ENCODE data around the gene FEV.
A peak's percentile ranks its signal among the peaks of the same experiment; 100 is the strongest.

FEV gene

DNA sequence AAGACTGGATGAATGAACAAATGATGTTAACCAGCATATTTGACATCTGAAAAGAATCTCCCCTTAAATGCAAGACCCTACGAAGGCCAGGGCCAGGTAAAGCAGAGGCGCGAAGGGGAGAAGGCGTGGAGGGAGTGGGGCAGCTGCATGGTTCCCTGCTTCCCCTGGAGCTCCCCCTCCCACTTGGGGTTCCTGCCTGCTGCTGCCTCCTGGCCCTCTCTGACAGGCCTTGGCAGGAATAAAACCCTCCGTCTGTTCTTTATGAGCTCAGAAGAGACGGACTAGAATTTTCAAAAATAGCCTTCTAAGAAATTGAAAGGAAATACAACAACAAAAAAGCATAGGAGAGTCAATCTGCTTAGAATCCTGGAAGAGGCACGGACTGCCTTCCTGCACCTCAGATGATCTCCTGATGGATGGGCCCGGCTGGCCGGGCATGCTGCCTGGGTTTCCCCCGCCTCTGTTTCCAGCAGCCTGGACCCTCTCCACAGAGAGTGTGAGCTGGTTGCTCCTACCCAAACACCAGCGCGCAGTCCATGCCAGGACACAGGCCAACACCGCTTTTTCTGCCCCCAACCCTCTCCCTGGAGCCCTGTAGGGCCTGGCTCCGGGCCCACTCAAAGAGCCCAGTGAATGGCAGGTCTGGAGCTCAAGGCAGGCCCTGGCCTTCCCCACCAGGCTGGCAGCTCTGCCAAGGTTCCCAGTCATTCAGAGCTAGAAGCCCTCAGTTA, 32.4 kb upstream of the FEV start:
- DNase-seq (ENCODE audit: low spot score): no peak

GRCh38 chr2:219016721-219017120, 31.7 kb upstream of the FEV start:
- DNase-seq (ENCODE audit: low spot score): no peak

GRCh38 chr2:219010873-219011272, 25.9 kb upstream of the FEV start:
- DNase-seq (ENCODE audit: low spot score): no peak

- DNase-seq (ENCODE audit: low spot score): no peak
Measured at GRCh38 chr2:219010162-219010756, 25.3 kb upstream of the FEV start.

DNA sequence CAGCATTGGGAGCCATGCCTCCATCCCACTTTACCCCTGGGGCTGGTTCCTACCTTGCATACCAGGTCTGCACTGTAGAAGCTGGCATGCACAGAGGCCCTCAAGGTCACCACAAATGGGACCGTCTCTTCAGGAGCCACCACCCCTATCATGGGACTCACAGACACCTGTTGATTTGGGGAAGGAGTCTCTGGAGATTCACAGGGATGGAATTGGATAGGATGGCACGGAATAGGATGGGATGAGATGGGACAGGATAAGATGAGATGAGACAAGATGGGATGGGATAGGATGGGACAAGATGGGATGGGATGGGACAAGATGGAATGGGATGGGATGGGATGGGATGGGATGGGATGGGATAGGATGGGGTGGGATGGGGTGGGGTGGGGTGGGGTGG, 24.3 kb upstream of the FEV start:
- DNase-seq (ENCODE audit: low spot score): no peak

DNA sequence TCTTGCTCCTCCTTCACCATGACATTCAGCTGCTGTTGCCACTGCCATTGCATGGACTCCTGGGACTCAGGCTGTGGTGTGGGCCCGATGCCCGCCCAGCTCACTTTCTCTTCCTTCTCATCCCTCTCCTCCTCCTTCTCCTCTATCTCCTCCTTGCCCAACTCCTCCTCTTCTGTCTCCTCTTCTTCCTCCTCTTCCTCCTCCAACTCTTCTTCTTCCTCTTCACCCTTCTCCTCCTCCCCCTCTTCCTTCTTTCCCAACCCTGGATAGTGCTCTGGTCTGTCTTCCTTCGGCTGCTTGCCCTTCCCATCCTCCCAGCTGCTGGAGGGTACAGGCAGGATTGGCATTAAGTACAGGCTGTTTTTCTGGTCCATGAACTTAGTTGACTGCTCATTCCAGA, 19.0 kb upstream of the FEV start:
- no peak for DNase-seq (ENCODE audit: low spot score)

DNA sequence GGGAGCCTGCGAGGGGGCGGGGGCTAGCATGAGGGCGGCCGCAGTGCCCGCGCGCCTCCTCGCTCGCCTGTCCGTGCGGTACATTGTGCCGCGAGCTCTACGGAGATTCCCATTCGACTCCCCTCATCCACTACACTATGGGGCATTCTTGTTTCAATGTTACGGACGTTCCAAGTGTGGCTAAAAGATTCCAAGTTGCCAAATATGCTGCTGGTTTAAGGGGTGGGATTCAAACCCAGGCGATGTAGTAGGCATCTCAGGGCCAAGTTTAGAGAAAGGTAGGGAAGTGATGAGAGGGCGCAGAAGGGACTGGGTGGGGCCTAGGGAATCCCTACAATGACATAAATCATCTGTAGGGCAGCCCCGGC, 18.3 kb upstream of the FEV start:
- DNase-seq (ENCODE audit: low spot score): no peak

- peak; percentile 66 for DNase-seq (ENCODE audit: low spot score)
Measured at GRCh38 chr2:219002395-219003266, 17.6 kb upstream of the FEV start.

DNA sequence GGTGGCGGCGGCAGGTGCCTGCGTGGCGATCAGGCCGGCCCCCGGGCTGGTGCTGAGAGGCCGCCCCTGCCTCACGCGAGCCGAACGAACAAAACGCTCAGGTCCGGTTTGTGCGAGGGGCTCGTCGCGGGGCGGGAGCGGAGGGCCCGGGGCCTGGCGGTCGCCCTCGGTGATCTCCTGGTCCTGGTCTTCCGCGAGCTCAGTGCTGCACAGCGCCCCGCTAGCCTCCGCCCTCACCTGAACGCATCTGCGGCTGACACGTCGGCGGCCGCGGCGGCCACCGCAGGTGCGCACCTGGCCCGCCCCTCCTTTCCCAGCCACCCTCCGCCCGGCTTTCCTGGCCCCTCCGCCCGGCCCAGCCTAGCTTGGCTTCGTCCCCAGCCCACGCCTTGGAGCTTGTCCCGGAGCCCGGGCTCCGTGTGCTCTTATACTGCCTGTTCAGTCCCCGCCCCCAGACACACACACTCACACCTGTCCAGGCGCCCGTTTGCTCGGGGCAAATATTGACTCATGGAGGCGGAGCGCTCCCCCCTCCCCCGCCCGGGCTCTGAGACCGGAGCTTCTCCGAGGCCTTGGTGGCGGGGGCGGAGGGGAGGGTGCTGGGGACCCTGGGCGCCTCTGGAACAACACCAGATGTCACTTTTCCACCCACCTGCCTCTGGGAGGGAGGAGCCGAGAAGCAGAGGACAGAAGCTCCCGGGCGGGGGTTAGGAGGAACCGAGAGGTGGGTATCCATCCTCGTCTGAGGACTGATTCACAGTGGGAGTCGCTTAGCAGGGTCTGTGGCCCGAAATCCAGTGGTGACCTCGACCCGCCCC, 16.8 kb upstream of the FEV start:
- no peak for DNase-seq (ENCODE audit: low spot score)

GRCh38 chr2:219001100-219001576, 16.2 kb upstream of the FEV start:
- DNase-seq (ENCODE audit: low spot score): no peak

- DNase-seq (ENCODE audit: low spot score): no peak
Measured at GRCh38 chr2:219000569-219000960, 15.6 kb upstream of the FEV start.

DNA sequence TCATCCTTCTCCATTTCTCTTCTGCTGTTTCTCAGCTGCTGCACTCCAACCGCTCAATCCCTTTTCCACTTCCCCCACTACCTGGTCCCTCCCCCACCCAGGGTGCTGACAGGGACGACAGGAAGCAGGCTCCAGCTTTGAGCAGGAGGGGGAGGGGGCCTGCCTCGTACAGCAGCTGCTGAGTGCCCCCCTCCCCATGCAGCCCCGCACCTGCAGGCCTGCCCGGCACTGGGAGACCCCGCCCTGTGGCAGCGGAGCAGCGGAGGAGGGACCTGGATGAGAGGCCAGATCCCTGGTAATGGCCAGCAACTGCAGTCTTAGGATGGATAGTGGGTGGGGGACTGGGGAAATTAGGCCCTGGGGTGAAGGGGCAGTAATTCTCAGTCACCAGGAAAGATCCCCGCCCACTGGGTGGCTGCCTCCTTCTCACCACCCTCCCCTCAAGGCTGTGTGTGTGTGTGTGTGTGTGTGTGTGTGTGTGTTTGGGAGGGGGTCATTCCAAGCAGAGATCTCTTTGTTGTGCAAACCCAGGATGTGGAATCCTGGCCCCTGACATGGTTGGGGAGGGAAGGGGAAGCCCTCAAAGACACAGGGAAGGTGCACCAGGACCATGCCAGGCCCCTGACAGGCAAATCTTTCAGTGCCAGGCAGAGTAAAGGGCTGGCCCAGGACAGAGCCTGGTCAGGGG, 15.0 kb upstream of the FEV start:
- DNase-seq (ENCODE audit: low spot score): no peak

- DNase-seq (ENCODE audit: low spot score): no peak
Measured at GRCh38 chr2:218999021-218999880, 14.3 kb upstream of the FEV start.

GRCh38 chr2:218998414-218999002, 13.5 kb upstream of the FEV start:
- DNase-seq (ENCODE audit: low spot score): no peak

DNA sequence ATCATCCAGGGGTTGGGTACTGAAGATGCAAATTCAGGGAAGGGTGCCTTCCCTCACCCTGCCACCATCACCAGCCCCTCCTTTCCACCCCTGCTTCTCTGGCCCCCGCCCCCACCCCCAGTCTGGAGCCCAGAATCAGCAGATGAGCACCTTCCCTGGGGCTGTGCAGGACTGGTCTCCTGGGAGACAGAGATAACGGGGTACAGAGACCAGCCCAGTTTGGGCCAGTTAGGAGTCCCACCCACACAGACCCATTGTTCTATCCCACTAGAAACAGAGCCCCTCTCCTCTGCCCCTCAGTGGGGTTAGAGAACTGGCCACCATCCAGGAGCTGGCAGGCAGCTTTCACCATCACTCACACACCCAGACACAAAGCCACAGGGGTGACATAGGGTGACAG, 12.7 kb upstream of the FEV start:
- DNase-seq (ENCODE audit: low spot score): no peak

GRCh38 chr2:218996937-218997336, 12.0 kb upstream of the FEV start:
- DNase-seq (ENCODE audit: low spot score): no peak

DNA sequence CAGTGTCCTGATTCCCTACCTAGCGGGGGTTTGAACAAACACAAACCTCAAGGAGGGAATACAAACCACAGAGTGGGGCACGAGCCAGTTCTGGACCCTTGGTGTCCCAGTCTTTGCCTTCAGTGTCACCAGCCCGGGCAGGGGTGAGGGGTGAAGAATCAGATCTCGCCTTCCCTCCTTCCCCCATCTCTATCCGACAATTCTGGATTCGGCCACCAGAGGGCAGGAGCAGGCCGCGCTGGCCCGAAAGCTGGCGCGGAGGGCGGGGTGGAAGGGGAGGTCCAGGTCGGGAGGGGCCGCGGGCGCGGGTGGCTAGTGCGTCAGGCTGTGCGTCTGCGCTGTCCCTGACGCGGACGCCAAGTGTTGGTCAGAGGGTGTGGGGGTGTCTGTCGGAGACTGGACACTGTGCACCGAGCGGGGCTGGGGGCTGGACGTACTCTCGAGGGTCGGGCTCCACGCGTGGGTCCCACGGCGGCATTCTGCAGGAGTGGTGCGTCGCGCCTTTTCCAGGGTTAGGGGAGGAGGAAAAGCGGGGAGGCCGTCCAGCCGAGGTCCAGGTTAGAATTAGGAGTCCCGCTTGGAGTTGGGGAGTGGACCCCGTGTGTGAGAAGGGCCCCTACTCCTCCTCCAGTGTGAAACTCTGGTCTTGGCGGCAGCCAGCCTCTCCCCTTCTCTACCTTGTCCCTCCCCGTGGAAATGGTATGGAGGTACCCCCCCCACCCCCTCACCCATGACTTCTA, 11.2 kb upstream of the FEV start:
- DNase-seq (ENCODE audit: low spot score): peak; percentile 95

DNA sequence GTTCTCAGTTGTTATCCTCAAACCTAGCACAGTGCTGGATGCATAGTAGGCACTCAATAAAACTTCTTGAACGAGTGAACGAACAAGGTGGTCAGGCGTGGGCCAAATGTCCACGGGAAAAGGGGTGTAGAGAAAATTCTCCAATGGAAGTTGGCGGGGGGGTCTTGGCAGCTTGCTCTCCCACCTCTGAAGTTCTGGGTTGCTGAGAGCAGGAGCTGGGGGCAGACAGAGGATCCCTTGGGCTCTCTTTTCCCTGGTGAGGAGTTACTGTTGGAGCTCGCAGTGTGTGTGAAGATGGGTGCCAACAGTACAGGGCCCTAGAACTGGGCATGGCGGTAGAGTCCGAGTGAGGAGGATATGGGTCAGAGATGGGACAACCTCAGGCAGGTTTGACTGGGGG, 10.6 kb upstream of the FEV start:
- DNase-seq (ENCODE audit: low spot score): no peak

Measured in hepatic stellate cell (primary cell).